ENCODE data around the gene TTLL11.
"Not testable (repeated sequence)": the region's sequence is repeated elsewhere in the genome, so short reads cannot be mapped to it uniquely, and the experiment has no call there.

Gene TTLL11

DNA sequence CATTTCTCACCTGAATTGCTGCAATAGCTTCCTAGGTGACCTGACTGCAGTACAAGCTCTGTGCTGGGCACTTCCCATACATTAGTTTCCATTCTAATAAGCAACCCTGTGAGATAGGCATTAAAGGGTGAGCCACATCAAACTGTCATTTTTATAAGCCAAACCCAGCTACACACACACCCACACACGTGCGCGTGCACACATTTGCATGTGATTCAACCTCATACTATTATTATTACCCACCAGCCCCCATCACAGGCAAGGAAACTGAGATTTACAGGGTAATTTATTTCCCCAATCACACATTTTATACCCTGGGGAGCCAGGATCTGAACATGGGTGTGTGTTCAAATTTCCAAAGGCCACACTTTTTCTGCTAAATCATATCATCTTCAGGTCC lies 93.6 kb downstream of the TTLL11 start:
- DNase-seq = no peak

- DNase-seq = no peak
Observed at GRCh38 chr9:121998513-121999049, 94.5 kb downstream of the TTLL11 start.

GRCh38 chr9:121997791-121998190 lies 95.3 kb downstream of the TTLL11 start:
- DNase-seq = no peak

GRCh38 chr9:121996783-121997182 lies 96.3 kb downstream of the TTLL11 start:
- DNase-seq = no peak

GRCh38 chr9:121995997-121996396 lies 97.1 kb downstream of the TTLL11 start:
- DNase-seq = no peak

GRCh38 chr9:121992571-121993212 lies 100.4 kb downstream of the TTLL11 start:
- DNase-seq = no peak

GRCh38 chr9:121991307-121991661 lies 101.8 kb downstream of the TTLL11 start:
- no peak for DNase-seq

DNA sequence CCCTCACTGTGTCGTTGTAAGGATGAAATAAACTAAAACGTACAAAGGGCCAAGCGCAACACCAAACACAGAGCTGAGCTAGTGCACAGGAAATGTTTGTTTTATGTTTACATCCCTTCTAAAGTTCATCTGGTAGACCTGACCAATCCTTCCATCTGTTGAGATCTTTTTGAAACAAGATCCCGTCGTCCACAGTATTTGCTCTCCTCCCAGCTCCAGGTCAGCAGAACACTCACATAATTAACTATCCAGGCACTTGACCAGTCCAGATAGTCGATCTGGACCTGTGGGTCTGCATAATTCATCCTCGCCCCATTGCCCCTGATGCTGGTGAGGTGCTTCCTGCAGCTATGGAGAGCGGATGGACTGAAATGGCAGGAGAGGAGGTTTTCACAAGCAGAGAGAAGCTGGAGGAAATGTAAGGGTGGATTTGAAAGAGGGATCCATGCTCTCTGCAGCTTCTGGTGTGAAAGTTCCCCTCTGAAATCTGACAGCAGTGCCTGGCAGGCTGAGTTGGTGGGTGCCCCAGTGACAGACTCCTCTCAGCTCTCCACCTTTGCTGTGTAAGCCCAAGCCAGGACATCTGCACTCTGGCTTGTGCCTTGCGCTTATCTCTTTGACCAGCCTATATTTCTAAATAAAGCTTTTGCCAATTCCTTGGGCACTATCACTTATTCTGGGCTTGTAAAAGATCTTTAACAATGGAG lies 102.4 kb downstream of the TTLL11 start:
- no peak for DNase-seq

- no peak for DNase-seq
Observed at GRCh38 chr9:121989010-121989409, 104.1 kb downstream of the TTLL11 start.

DNA sequence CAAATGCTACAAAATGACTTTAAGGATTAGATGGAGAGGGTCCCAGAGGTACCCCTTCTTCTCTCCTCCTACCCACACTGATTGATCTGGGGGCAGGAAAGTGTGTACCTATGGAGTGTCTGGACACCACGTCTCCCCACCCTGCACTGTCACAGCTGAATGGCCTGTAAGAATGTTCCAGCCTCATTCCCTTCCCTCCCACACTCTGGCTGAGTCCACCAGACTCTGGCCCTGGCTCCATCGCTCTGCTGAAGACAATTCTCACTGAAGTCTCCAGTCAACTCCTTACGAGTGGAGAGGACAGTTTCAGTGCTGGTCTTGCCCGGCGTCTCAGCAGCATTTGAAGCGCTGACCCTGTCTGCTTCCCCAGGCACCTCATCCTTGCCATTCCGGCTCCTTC lies 105.8 kb downstream of the TTLL11 start:
- DNase-seq = no peak

GRCh38 chr9:121985792-121986494 lies 107.2 kb downstream of the TTLL11 start:
- no peak for DNase-seq

DNA sequence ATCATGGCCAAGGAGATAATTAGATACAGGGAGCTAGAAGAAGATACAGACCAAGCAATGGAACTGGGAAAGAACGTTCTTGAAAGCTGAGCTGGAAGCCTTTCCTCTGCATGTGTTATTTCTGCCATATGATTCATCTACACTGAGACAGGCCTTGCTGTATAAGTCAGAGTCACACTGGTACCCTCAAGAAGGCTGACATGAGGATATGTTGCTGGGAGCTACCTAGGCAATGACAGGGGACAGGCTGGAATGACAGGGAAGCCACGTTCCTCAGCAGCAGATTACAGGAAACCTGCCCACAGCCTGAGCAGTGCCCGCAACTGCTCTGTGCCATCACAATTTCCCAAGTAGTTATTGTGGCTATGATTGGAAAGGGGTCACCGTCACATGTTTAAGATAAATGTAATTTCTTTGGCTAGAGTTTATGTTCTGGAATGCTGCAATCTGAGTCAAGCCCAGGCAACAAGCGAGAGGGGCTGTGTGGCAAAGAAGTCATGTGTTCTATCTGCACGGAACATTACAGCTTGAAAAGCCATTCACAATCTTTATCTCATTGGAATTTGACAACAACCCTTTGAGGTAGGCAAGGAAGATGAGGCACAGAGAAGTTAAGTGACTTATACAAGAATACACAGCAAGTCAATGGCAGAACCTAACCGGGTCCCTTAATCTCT lies 108.2 kb downstream of the TTLL11 start:
- no peak for DNase-seq

DNA sequence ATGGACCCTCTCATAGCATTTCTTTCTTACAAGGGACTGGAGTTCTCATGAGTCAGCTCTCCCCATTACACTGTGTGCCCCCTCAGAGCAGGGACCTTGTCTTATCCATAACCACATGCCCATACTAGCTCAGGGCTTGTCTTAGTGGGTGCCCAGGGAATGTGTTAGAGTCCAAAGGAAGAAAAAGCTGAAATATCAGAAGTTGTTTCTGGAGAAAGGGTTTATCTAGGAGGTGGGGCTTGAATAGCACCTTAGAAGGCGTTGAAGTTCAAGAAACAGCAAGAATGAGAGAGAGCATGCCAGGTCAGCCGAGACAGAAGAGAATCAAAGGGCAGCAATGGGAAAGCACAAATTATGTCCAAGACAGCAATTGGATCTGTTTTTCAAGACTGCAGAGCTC lies 109.4 kb downstream of the TTLL11 start:
- no peak for DNase-seq

GRCh38 chr9:121981118-121981883 lies 111.8 kb downstream of the TTLL11 start:
- no peak for DNase-seq

GRCh38 chr9:121980665-121981064 lies 112.4 kb downstream of the TTLL11 start:
- not testable (repeated sequence) for DNase-seq

- no peak for DNase-seq
Observed at GRCh38 chr9:121979736-121980135, 113.4 kb downstream of the TTLL11 start.

DNA sequence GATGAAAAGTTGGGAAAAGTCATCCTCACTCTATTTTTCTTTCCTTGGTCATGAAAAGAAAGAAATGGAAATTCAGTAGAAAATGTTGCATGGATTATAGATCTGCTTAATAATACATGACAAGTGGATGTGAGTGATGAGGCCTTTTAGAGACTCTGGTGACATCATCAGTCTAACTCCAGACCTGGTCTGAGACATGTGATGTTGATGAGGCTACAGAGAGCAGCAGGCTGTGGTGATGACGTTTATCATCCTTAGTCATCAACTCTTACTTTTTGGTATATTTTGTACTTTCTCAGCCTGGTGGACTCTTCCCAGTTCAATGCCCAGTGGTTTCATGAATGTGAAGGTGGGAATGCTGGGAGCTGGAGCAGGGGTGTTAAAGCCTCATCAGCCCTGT lies 116.4 kb downstream of the TTLL11 start:
- DNase-seq = no peak

- DNase-seq = no peak
Observed at GRCh38 chr9:121975801-121976277, 117.3 kb downstream of the TTLL11 start.

GRCh38 chr9:121974421-121974820 lies 118.7 kb downstream of the TTLL11 start:
- no peak for DNase-seq

DNA sequence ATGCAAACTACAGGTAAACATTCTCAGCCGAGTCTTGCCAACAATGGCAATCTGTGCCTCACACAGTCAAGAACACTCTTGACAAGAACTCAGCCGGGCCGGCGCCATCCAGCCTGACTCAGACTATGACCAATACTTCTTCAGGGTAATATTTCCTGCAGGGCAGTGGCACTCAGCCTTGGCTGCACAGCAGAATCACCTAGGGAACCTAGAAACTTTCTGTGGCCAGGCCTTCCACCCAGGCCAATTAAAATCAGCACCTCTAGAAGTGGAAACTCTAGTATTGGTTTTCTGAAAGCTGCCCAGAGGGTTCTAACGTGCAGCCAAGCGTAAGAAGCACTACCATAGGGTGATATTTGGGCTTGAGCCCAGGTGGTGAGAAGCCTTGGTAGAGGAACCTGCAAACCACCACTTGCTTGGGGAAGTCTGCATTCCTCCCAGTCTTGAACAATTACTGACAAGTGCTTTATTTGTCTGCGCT lies 120.6 kb downstream of the TTLL11 start:
- peak; percentile 63 for DNase-seq

DNA sequence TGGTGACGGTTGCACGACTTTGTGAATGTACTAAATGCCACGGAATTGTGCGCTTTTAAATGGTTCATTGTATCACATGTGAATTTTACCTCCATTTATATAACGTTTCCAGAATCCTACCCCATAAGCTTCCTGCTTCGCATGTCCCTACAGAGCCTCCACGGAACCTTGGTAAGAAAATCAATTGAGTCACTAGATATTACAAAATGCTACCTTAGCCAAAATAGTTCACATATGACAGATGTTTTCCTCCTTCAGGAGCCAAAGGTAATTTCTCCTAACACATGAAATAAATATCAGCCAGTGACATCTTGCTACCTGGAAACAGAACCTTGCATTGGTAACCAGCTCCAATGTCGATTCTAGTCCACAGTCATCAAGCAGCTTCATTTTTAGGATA lies 125.1 kb downstream of the TTLL11 start:
- DNase-seq = no peak

GRCh38 chr9:121966706-121967105 lies 126.4 kb downstream of the TTLL11 start:
- DNase-seq = no peak
